Right lobe of liver (tissue), 4 donors: ENCODE data around the gene ALPI.

Source experiments
- CTCF ChIP-seq, 4 donors: fragments of 200-600 bp in 3 of 4; fragments of 450-650 bp in 1 of 4; IDR thresholded peaks; one replicate each; pipeline versions ENCODE4 v1.5.1 to v1.8.0; 2016 to 2022; ENCODE audit warnings: antibody characterized with exemption in 4 of 4, mild to moderate bottlenecking in 2 of 4
- POLR2A ChIP-seq: fragments of 450-650 bp; IDR thresholded peaks from one replicate; pipeline ENCODE4 v1.6.1; 2017; ENCODE audit warnings: antibody characterized with exemption, mild to moderate bottlenecking
- donor health status: DM: no; HTN: no; CAD: no.
- donor health status: DM: no; HTN: no; CAD: no.
- donor health status: DM: no; HTN: yes; CAD: no.

DNA sequence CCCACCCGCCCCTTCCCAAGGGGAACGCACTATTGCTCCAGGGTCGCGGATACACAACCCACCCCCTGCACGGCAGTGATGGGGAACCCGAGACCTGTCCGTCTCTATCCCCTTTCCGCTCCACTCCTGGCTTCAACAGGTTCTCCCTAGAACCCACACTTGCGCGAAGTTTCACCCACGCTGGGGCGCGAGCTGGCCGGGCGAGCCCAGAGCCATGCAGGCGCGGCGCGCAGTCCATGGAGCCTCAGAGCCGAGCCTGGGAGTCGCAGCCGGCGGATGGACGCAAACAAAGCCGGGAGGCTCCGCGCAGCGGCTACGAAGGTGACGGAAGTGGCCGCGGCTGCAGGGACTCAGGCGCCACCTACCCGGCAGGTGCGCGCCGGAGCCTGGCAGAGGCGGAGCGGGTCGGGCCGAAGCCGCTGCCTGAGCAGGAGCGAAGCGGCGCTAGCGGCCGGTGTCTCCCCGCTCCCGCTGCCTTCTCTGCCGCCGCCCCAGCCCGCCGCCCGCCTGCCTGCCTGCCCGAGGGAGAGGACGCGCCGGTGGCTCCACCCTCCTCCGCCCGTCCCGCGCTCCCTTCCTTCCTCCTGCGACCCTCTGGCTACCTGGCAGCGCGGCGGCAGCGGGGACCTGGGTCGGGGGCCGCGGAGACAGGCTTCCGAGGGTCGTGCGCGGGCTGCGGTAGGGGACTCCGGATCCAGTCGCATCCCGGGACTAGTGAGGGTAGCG, 35.3 kb upstream of the ALPI start:
- TF ChIP-seq POLR2A, result no peak
- TF ChIP-seq CTCF (IDR thresholded peaks at IDR 0.05), result peak in 1 of 4 donors; percentile 14
